ENCODE results near the gene ZMYND10.

ZMYND10 gene

GRCh38 chr3:50342813-50343633 is 2.5 kb downstream of the ZMYND10 start:
- Histone ChIP-seq H3K27ac (ENCODE audit: low read depth, low read length) (no peak overlapping the region), H4K20me1 (ENCODE audit: control insufficient read depth, insufficient read depth, low read depth, low read length) (no peaks in the 10 kb centered on the region), H3K4me2 (ENCODE audit: low read length) (no peak overlapping the region), H3K36me3 (ENCODE audit: control insufficient read depth, low read length) (peaks cover 20% of the 10 kb centered on the region), H3K9me2 (replicated peaks; ENCODE audit: control insufficient read depth, low read length) (no peaks in the 10 kb centered on the region), H3K79me2 (ENCODE audit: control insufficient read depth, low read length) (peaks cover 26% of the 10 kb centered on the region), H3K4me3 (ENCODE audit: low read length) (no peak overlapping the region), H3K4me1 (ENCODE audit: control insufficient read depth, low read length) (peaks cover 50% of the 10 kb centered on the region), H3K27me3 (ENCODE audit: control insufficient read depth, low read length) (no peaks in the 10 kb centered on the region), H3K9me3 (ENCODE audit: control insufficient read depth, insufficient read depth, low read length) (no peaks in the 10 kb centered on the region), H3F3A (ENCODE audit: control insufficient read depth, insufficient read depth) (peaks cover 14% of the 10 kb centered on the region)
- no peak for TF ChIP-seq CTCF (IDR thresholded peaks at IDR 0.05; ENCODE audit: low read depth, low read length, poor library complexity, severe bottlenecking)
- no peak for TF ChIP-seq EZH2phosphoT487 (IDR thresholded peaks at IDR 0.05; ENCODE audit: borderline replicate concordance, low read length)

GRCh38 chr3:50341996-50342650 is 3.4 kb downstream of the ZMYND10 start:
- peaks cover 18% of the 10 kb centered on the region for H3K36me3 ChIP-seq (ENCODE audit: control insufficient read depth, low read length)
- TF ChIP-seq EZH2phosphoT487 (IDR thresholded peaks at IDR 0.05; ENCODE audit: borderline replicate concordance, low read length) (no peak), CTCF (IDR thresholded peaks at IDR 0.05; ENCODE audit: low read depth, low read length, poor library complexity, severe bottlenecking) (no peak)
- peaks cover 14% of the 10 kb centered on the region for H3F3A ChIP-seq (ENCODE audit: control insufficient read depth, insufficient read depth)
- H3K9me2 ChIP-seq (replicated peaks; ENCODE audit: control insufficient read depth, low read length): no peaks in the 10 kb centered on the region
- no peak overlapping the region for H3K27ac ChIP-seq (ENCODE audit: low read depth, low read length)
- peak overlapping the region; percentile 98 for H3K4me2 ChIP-seq (ENCODE audit: low read length)
- peaks cover 50% of the 10 kb centered on the region for H3K4me1 ChIP-seq (ENCODE audit: control insufficient read depth, low read length)
- H4K20me1 ChIP-seq (ENCODE audit: control insufficient read depth, insufficient read depth, low read depth, low read length): no peaks in the 10 kb centered on the region
- H3K27me3 ChIP-seq (ENCODE audit: control insufficient read depth, low read length): no peaks in the 10 kb centered on the region
- peaks cover 33% of the 10 kb centered on the region for H3K79me2 ChIP-seq (ENCODE audit: control insufficient read depth, low read length)
- no peaks in the 10 kb centered on the region for H3K9me3 ChIP-seq (ENCODE audit: control insufficient read depth, insufficient read depth, low read length)
- no peak overlapping the region; the same call in 1 of the 2 replicates for H3K4me3 ChIP-seq (ENCODE audit: low read length)

DNA sequence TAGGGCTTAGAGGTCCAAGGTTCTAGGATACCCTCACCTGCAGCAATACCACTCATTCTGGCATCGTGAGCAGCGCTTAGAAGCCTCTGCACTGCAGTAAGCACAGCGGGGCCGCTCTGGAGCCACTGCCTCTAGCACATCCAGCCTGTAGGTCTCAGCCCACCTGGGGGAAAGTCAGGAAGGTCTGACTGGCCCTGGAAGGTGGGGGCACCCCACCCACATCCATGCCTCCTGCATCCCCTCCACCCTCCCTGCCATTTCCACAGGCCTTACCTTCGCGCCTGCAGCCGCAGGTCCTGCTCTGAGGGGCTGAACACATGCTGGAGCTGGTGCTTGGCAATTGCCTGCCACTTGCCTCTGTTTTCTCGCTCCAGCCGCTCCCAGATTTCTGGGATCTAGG is 4.0 kb downstream of the ZMYND10 start:
- H3K79me2 ChIP-seq (ENCODE audit: control insufficient read depth, low read length): peaks cover 39% of the 10 kb centered on the region
- H3K4me1 ChIP-seq (ENCODE audit: control insufficient read depth, low read length): peaks cover 50% of the 10 kb centered on the region
- peak overlapping the region; percentile 90 for H3K27ac ChIP-seq (ENCODE audit: low read depth, low read length)
- peaks cover 14% of the 10 kb centered on the region for H3F3A ChIP-seq (ENCODE audit: control insufficient read depth, insufficient read depth)
- TF ChIP-seq EZH2phosphoT487 (IDR thresholded peaks at IDR 0.05; ENCODE audit: borderline replicate concordance, low read length) (no peak), CTCF (IDR thresholded peaks at IDR 0.05; ENCODE audit: low read depth, low read length, poor library complexity, severe bottlenecking) (no peak)
- H4K20me1 ChIP-seq (ENCODE audit: control insufficient read depth, insufficient read depth, low read depth, low read length): 0 out of 2 replicates have a peak, but pooled peaks cover 1% of the 10 kb centered on the region
- H3K27me3 ChIP-seq (ENCODE audit: control insufficient read depth, low read length): no peaks in the 10 kb centered on the region
- peak overlapping the region; percentile 98 for H3K4me2 ChIP-seq (ENCODE audit: low read length)
- H3K4me3 ChIP-seq (ENCODE audit: low read length): peak overlapping the region; percentile 83
- no peaks in the 10 kb centered on the region for H3K9me3 ChIP-seq (ENCODE audit: control insufficient read depth, insufficient read depth, low read length)
- no peaks in the 10 kb centered on the region for H3K9me2 ChIP-seq (replicated peaks; ENCODE audit: control insufficient read depth, low read length)
- H3K36me3 ChIP-seq (ENCODE audit: control insufficient read depth, low read length): peaks cover 23% of the 10 kb centered on the region
